Ovary (tissue), 9 donors: ENCODE results near the gene SPR. TPM values are rescaled to one million over a fixed set of nuclear protein-coding genes. Genes with fewer than 3 reads are reported as not detected.

Experiments used
- DNase-seq, 5 donors: peaks; one replicate each; pipeline ENCODE4 v3.0.0-alpha.2; 2019 to 2020
- H3K27ac ChIP-seq, 2 donors: fragments of 200-600 bp; one replicate each; pipeline versions ENCODE4 v1.5.1 to v1.8.0; 2019 to 2022
- H3K27me3 ChIP-seq: fragments of 200-600 bp; one replicate; pipeline ENCODE4 v1.8.0; 2022
- H3K36me3 ChIP-seq: fragments of 200-600 bp; sonication (generic); one replicate; pipeline ENCODE4 v1.5.1; 2019
- H3K4me1 ChIP-seq: one replicate; pipeline ENCODE4 v1.8.1; 2013; ENCODE audit warnings: mild to moderate bottlenecking, moderate library complexity; ENCODE audit not compliant: insufficient read depth
- H3K4me3 ChIP-seq: fragments of 200-600 bp; sonication (generic); one replicate; pipeline ENCODE4 v1.5.1; 2017
- H3K9me3 ChIP-seq, 2 donors: fragments of 200-600 bp in 1 of 2; sonication (generic) in 1 of 2; one replicate each; pipeline versions ENCODE4 v1.5.1 to v1.8.1; 2013 to 2019; ENCODE audit warnings: mild to moderate bottlenecking in 1 of 2, moderate library complexity in 1 of 2
- EP300 ChIP-seq: sonication (generic); formaldehyde crosslinking; IDR thresholded peaks from one replicate; pipeline ENCODE4 v1.6.1; 2017; ENCODE audit warnings: antibody characterized with exemption
- POLR2A ChIP-seq: fragments of 450-650 bp; IDR thresholded peaks from one replicate; pipeline ENCODE4 v1.6.1; 2017; ENCODE audit warnings: antibody characterized with exemption, mild to moderate bottlenecking, moderate library complexity
- WGBS, 3 donors: extraction: QIAGEN DNeasy Blood & Tissue Kit in 1 of 3; methylation state at CpG; one replicate each; pipeline versions ENCODE4 v1.1.5 to v1.1.7; 2013 to 2017; 5-methylcytosine and 5-hydroxymethylcytosine counted together
- intact Hi-C, 4 donors: fragments of 100-400 bp; cut with DNase I; formaldehyde crosslinking; loops; one replicate each; pipeline versions ENCODE4 v1.11.0 to v1.15.1; 2022 to 2023
- polyA plus RNA-seq, 2 donors: library from polyadenylated mRNA; stranded (reverse); fragments of 200-250 nt in 1 of 2; fragments of 350-450 nt in 1 of 2; fragmentation: Illumina TruSeq in 1 of 2; extraction: RNeasy Lipid Tissue Mini Kit (QIAGEN cat#74804) in 1 of 2; gene quantifications; one replicate each; pipeline ENCODE4 v1.2.3, GENCODE V29; 2013 to 2014
- total RNA-seq, 7 donors: library from RNA; depleted of rRNA in 2 of 7; stranded (reverse); fragments of >200 nt in 2 of 7; fragmentation: NEBNext Ultra II Directional in 3 of 7; extraction: Animal tissue kit (Norgen Biotek cat#: 25700) in 3 of 7; gene quantifications; one replicate each; pipeline versions ENCODE4 v1.1.0 to v1.2.4, GENCODE V29; 2016 to 2023
- TF ChIP-seq, protein P1 (sequence below), 3 donors: fragments of 450-650 bp in 2 of 3; fragments of 200-600 bp in 1 of 3; IDR thresholded peaks; one replicate each; pipeline versions ENCODE4 v1.5.1 to v1.8.0; 2016 to 2022; ENCODE audit warnings: antibody characterized with exemption in 3 of 3, mild to moderate bottlenecking in 1 of 3
- donor health status: DM: no; HTN: no; CAD: no; lungs with moderate emphysema.
- donor health status: DM: no; HTN: no; CAD: no.
- donor health status: Bipolar disorder and iron deficiency.
- donor health status: DM: yes; HTN: yes; CAD: no.
- donor health status: DM: no; HTN: no; CAD: no.
- donor health status: DM: yes; HTN: yes; CAD: no.

SPR gene
- total and polyA plus RNA-seq, 9 donors: 9.3 to 36.2 (median 18.5) TPM

DNA sequence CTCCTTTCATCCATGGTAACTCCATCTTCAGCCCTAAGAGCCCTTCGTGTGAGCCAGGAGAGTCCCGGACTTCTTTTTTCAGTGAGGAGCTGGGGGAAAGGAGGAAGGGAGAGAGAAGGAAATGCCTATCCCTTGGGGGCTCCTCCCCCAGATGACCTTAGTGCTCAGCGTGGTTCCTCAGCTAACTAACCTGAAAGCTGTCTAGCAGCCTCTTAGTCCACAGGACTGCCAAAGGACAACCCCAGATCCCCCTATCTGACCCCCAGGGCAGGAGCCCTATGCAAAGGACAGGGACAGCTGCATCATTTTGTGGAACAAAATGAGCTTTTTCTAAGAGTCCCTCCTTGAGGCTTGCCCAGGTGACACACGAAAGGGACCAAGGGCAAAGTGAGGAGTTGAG lies 7.9 kb downstream of the SPR start:
- H3K9me3 ChIP-seq: no peaks in the 10 kb centered on the region
- no peak overlapping the region for H3K4me3 ChIP-seq
- no peak overlapping the region for H3K27ac ChIP-seq
- no peak for DNase-seq
- H3K4me1 ChIP-seq: no peaks in the 10 kb centered on the region
- H3K36me3 ChIP-seq: no peaks in the 10 kb centered on the region
- TF ChIP-seq POLR2A: no peak
- TF ChIP-seq EP300: no peak
- TF ChIP-seq, protein P1, sequence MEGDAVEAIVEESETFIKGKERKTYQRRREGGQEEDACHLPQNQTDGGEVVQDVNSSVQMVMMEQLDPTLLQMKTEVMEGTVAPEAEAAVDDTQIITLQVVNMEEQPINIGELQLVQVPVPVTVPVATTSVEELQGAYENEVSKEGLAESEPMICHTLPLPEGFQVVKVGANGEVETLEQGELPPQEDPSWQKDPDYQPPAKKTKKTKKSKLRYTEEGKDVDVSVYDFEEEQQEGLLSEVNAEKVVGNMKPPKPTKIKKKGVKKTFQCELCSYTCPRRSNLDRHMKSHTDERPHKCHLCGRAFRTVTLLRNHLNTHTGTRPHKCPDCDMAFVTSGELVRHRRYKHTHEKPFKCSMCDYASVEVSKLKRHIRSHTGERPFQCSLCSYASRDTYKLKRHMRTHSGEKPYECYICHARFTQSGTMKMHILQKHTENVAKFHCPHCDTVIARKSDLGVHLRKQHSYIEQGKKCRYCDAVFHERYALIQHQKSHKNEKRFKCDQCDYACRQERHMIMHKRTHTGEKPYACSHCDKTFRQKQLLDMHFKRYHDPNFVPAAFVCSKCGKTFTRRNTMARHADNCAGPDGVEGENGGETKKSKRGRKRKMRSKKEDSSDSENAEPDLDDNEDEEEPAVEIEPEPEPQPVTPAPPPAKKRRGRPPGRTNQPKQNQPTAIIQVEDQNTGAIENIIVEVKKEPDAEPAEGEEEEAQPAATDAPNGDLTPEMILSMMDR (IDR thresholded peaks at IDR 0.05): no peak
- intact Hi-C loops: loop anchor here in 1 of 4 donors (10.0 kb wide), 1 partner anchor 190 kb away; no protein-coding TSS in a partner anchor
- 3 to 5% (median 5%) methylated on average over 4 of the region's 4 CpGs for WGBS, 3 donors
- no peaks in the 10 kb centered on the region for H3K27me3 ChIP-seq

DNA sequence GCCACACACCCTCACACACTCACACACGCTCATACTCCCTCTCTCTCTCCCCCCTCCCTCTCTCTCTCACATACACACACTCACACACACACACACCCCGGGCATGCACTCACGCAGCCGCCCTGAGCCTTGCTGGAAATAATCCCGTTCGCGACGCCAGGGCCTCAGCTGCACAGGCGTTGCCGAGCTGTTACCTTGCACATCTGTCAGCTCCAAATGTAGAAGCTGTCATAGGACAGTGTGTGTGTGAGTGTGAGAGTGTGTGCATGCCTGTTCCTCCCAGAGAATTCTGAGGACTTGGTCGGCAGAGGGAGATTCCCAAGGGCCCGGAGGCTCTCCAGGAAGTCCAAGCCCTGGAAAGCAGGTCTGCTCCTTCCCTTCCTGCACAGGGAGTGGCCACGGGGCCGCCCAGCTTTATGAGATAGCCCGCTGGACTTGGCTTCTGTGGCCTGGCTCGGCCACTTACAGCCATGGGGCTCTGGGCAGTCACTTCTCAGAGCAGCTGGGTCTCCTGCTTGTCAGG lies 8.6 kb downstream of the SPR start:
- Histone ChIP-seq H3K36me3 (no peaks in the 10 kb centered on the region), H3K9me3 (no peaks in the 10 kb centered on the region), H3K27ac (no peak overlapping the region), H3K4me1 (no peaks in the 10 kb centered on the region), H3K27me3 (no peaks in the 10 kb centered on the region), H3K4me3 (no peak overlapping the region)
- 2 to 6% (median 4%) methylated on average over 16 of the region's 16 CpGs for WGBS, 3 donors
- intact Hi-C loops: loop anchor here in 1 of 4 donors (10.0 kb wide), 1 partner anchor 189 kb away; no protein-coding TSS in a partner anchor
- TF ChIP-seq, protein P1 (IDR thresholded peaks at IDR 0.05): no peak
- TF ChIP-seq POLR2A: no peak
- no peak for TF ChIP-seq EP300
- DNase-seq: peak in 3 of 5 donors; percentile 32 to 63 (median 49)

DNA sequence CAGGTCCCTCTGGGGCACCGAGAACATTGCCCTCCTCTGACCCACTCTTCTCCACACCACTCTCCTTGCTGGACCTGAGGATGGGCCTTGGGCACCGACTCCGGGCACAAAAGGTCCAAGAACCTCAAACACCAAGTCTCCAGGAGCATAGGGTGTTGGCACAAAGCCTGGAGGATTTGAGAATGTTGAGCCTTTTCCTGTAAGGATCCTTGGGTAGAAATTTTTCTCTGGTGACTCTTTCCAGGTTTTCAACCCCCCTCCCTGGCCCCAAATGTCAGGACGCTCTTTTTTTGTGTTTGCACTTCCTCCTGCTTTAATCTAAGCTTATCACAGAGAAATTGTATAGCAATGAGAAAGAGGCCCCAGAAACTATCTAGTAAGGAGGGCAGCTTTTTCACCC lies 9.2 kb downstream of the SPR start:
- 78 to 82% (median 80%) methylated on average over 4 of the region's 4 CpGs for WGBS, 3 donors
- intact Hi-C loops: loop anchor here in 1 of 4 donors (10.0 kb wide), 1 partner anchor 188 kb away; no protein-coding TSS in a partner anchor
- Histone ChIP-seq H3K27ac (no peak overlapping the region), H3K4me3 (no peak overlapping the region), H3K4me1 (no peaks in the 10 kb centered on the region), H3K27me3 (no peaks in the 10 kb centered on the region), H3K36me3 (no peaks in the 10 kb centered on the region), H3K9me3 (no peaks in the 10 kb centered on the region)
- DNase-seq: no peak
- TF ChIP-seq, protein P1 (IDR thresholded peaks at IDR 0.05): no peak
- TF ChIP-seq POLR2A: no peak
- TF ChIP-seq EP300: no peak

DNA sequence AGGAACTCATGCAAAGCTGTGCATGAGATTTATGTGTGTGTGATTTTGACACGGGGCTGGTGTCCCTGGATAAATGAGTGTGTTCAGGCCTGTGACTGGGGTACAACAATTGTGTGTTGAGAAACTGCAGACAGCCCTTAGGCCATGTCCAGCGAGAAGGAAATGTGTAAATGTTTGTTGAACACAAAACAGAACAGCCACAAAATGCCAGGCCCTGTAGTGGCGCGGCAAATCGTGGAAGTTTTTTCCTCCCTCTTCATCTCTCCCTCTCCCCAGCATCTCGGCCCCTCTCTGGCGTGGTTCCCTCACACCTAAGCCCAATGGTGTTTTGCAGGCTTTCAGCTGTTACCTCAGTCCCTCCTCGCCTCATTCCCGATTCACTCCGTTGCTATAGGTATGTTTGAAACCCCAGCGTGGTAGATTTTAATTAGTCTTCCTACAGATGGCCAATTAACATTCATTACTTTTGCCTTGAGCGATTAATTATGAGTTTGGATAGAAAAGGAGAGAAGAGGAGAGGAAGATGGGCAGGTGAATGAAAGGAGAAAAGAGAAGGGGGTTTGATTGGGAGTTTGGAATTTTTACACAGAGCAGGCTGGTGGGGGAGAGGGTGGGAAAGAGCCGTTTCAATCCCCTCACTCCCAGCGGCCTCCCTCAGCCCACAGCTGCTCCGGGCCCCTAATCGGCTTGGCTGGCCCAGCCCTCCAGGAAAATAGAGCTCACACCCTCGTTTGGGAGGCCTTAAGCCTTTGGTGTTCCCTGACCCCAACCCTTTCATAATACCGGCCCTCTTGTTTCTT lies 10.8 kb downstream of the SPR start:
- WGBS, 3 donors: 56 to 61% (median 58%) methylated on average over 18 of the region's 18 CpGs
- H3K36me3 ChIP-seq: no peaks in the 10 kb centered on the region
- H3K4me1 ChIP-seq: no peaks in the 10 kb centered on the region
- H3K9me3 ChIP-seq: no peaks in the 10 kb centered on the region
- no peaks in the 10 kb centered on the region for H3K27me3 ChIP-seq
- DNase-seq: no peak
- intact Hi-C loops: loop anchor here in 1 of 4 donors (10.0 kb wide), 1 partner anchor 187 kb away; no protein-coding TSS in a partner anchor
- TF ChIP-seq, protein P1 (IDR thresholded peaks at IDR 0.05): no peak
- H3K4me3 ChIP-seq: no peak overlapping the region
- no peak overlapping the region for H3K27ac ChIP-seq
